Fibroblast of the conjunctiva (primary cell): ENCODE data around the gene WSCD2.

Experiments
- DNase-seq: peaks from one replicate; pipeline ENCODE4 v3.0.0-alpha.2; 2010; ENCODE audit warnings: low read depth

Gene WSCD2

DNA sequence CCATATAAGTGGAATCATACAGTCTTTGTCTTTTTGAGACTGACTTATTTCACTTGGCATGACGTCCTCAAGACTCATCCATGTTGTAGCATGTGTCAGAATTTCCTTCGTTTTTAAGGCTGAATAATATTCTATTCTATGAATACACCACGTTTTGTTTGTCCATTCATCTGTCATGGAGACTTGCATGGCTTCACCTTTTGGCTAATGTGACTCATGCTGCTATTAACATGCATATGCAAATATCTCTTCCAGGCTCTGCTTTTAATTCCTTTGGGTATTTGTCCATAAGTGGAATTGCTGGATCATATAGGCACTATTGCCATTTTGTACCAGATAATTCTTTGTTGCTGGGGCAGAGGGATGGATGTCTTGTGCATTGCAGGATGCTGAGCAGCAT lies 19.6 kb upstream of the WSCD2 start:
- no peak for DNase-seq

DNA sequence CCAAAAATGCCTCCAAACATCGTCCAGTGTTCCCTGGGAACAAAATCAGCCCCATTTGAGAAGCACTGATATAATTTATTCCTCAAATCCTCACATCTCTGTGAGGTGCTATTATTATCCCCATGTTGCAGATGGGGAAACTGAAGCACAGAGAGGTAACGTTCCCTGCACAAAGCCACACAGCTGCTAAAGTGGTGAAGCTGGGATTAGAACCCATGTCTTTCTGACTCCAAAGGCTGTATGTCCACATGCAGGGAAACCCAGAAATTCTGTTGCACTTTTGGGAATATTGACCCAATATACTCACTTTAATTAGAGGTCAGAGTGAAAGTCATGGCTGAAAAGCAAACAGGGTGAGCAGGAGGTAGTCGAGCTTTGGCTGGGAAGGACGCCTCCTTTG lies 19.1 kb upstream of the WSCD2 start:
- no peak for DNase-seq

GRCh38 chr12:108110844-108111243 lies 18.2 kb upstream of the WSCD2 start:
- DNase-seq: no peak

DNA sequence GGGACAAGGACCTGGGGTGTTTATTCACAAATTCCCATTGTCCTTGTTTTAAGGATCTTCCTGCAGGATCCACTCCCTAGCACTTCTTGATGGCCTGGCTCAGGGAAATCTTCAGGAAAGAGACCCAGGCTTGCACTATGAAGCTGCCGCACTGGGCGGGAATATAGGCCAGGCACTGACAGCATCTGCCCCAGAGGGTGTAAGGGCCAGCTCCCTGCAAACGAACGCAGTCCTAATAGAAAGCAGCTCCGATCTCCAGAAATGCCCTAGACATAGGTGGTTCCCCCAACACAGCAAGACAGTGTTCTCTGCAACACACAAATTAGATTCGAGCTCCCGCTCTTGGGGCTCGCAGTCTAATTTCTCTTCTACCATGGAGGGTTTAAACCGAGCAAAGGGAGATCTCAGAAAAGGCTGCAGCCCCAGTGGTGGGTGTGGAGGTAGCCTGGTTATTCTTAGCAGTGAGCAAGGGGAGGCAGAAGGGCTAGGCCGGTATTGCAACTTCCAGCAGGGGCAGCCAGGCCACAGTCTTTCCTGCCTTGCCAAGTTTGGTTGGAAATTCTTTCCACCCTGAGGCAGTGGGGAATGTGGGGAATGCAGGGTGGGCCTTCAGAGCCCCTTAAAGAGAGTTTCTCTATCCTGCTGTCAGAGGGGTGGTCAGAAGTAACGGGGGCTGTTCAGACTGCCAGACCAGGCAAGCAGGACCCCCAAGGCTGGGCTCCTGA lies 16.1 kb upstream of the WSCD2 start:
- no peak for DNase-seq

DNA sequence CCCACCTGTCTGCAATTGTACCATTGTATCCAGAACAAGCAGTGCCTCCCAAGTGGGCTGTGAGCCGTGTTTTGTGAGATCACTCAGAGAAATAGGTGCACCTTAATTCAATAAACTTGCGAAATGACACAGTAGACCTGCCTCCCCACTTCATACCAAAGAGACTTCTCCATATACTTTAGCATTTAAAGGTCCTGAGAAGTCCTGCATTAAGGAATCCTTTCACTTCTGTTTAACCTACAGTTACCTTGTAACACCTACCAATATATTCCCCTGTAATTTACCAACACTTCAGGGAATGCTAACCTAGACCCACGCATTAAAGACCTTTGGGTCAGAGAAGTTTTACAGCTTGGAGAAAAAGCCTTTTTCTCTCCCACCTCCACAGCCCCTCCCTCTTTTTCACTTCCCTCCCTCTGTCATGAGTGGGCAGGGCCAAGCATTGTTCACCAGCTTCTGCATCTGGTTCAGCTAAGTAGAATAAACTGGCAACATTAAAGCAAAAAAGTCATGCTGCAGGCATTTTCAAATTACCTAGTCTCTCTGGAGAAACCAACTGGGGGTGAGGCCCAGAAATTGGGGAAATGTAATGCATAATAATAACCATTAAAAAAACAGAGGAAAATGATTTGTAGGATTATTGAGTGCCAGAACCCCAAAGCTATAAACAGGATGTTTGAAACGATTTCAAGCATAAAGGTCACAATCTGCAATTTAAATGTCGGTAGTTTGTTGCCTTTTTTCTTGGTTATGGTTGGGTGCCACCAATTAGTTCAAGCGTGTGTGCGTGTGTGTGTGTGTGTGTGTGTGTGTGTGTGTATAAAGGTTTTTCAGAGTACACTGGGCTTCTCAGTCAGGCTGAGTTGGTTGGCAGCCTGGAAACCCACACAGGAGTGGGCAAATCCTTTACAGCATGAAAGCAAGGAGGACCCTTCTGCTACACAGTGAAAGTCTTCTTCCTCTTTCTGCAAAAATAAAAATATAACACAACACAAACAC lies 13.7 kb upstream of the WSCD2 start:
- DNase-seq: no peak

- no peak for DNase-seq
Measured at GRCh38 chr12:108116254-108116653, 12.8 kb upstream of the WSCD2 start.

GRCh38 chr12:108116699-108117098 lies 12.4 kb upstream of the WSCD2 start:
- DNase-seq: no peak

DNA sequence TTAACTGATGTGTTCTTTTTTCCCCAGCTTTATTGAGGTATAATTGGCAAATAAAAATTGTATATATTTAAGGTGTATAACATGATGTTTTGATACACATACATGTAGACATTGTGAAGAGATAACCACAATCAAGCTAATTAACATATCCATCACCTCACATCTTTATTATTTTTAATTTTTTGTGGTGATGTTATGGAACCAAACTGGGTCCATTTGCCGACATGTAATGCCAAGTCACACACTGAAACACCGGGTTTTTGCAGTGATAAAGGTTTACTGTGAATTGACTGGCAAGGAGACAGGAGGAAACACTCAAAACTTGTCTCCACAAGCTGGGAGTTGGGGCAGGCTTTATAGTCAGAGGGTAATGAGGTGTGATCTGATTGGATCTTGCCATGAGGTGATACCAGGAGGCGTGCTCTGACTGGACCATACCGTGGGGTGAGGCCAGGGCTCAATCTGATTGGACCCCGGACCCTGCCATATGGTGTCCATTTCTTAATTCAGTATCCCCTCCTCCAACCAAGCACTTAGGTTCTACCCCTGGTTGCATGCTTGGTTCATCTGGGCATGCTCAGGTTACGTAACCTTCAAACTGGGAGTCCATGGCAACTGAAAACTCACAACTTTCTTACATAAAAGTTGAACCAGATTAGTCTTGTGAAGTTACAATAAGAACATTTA lies 11.8 kb upstream of the WSCD2 start:
- DNase-seq: no peak

DNA sequence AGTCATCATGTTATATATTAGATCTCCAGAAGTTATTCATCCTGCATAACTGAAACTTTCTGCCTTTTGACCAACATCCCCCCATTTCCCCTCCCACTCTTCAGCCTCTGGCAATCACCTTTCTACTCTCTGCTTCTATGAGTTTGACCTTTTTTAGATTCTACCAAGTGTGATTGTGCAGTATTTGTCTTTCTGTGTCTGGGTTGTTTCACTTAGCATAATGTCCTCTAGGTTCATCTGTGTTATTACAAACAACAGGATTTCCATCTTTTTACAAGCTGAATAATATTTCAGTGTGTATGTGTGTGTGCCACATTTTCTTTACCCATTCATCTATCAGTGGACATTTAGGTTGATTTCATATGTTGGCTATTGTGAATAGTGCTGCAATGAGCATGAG lies 11.2 kb upstream of the WSCD2 start:
- DNase-seq: no peak

- DNase-seq: no peak
Measured at GRCh38 chr12:108119126-108119973, 9.7 kb upstream of the WSCD2 start.

- DNase-seq: no peak
Measured at GRCh38 chr12:108119974-108120862, 8.9 kb upstream of the WSCD2 start.

GRCh38 chr12:108120863-108121165 lies 8.3 kb upstream of the WSCD2 start:
- no peak for DNase-seq

GRCh38 chr12:108121320-108121719 lies 7.8 kb upstream of the WSCD2 start:
- no peak for DNase-seq

- no peak for DNase-seq
Measured at GRCh38 chr12:108121728-108122471, 7.2 kb upstream of the WSCD2 start.

DNA sequence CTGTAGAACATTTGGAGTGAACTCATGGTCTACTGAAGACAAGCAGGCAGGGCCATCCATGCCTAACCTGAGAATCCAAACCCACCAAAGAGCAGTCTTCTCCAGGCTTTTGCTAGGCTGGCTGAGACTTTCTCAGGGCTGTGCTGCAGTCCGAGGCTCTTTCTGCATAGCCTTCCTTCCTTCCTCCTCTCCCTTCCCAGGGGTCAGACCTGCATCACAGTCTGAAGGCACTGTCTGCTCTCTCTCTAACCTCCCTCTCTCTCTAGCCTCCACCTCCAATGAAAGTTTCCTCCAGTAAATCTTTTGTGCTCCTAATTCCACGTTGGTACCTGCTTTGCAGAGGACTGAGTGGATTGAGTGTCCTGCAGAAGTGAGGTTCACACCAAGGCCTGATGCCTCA lies 6.4 kb upstream of the WSCD2 start:
- DNase-seq: no peak

DNA sequence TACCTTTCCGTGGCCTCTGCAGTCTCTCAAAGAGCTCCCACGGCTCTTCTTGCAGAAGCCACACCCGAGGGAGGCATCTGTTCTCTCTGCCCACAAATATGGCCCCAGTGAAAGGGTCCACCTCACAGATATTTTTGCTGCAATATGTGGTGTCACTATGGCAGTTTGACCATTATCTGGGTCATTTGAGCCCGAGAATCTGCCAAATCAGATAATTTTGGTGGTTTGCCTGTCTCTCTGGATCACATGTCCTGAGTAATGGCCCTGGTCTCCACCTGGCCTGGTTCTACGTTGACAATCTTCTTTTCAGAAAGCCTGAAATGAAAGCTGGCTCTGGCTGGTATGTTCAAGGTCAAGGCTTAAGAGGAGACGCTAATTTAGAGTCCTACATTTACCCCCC lies 5.7 kb upstream of the WSCD2 start:
- DNase-seq: no peak

- no peak for DNase-seq
Measured at GRCh38 chr12:108125073-108125472, 4.0 kb upstream of the WSCD2 start.

- no peak for DNase-seq
Measured at GRCh38 chr12:108126212-108126611, 2.9 kb upstream of the WSCD2 start.

- DNase-seq: no peak
Measured at GRCh38 chr12:108126990-108127501, 2.0 kb upstream of the WSCD2 start.

- DNase-seq: no peak
Measured at GRCh38 chr12:108127654-108128053, 1.4 kb upstream of the WSCD2 start.
